ENCODE measurements around the gene METTL24.

DNA sequence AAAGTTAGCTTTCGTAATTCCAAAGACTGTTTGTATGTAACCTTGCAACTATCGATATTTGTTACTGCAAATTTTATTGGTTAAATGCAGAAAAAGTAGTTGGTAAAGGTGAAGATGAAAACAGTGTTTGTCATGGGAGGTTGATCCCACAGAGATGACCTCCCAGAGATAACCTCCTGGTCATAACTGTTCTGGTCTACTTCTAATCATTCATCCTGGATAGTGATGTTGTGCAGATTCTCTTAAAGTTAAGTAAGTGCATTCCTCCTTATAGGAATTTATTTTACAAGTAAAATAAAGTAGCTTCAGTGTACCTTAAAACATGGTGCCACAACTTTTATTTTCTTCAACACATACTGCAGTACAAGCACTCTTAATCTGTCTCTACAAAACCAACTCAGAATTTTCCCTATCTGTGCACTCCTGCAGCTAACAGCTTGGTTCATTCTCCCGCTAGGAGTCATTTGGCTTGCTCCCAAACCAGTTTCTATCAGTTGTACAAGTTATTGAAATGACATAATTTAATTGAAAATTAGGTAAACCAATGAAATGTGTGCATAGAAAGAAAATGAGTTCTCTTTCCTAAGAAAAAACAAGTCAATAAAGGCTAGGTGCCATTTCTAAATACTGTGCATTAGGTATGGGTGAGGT is 19.2 kb downstream of the METTL24 start:
- TF ChIP-seq POLR2A (IDR thresholded peaks at IDR 0.05), result no peak
- TF ChIP-seq, protein P1, sequence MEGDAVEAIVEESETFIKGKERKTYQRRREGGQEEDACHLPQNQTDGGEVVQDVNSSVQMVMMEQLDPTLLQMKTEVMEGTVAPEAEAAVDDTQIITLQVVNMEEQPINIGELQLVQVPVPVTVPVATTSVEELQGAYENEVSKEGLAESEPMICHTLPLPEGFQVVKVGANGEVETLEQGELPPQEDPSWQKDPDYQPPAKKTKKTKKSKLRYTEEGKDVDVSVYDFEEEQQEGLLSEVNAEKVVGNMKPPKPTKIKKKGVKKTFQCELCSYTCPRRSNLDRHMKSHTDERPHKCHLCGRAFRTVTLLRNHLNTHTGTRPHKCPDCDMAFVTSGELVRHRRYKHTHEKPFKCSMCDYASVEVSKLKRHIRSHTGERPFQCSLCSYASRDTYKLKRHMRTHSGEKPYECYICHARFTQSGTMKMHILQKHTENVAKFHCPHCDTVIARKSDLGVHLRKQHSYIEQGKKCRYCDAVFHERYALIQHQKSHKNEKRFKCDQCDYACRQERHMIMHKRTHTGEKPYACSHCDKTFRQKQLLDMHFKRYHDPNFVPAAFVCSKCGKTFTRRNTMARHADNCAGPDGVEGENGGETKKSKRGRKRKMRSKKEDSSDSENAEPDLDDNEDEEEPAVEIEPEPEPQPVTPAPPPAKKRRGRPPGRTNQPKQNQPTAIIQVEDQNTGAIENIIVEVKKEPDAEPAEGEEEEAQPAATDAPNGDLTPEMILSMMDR (IDR thresholded peaks at IDR 0.05), result no peak
